HUES64 (cell line): ENCODE results near the gene OSTC. TPM values are rescaled to one million over a fixed set of nuclear protein-coding genes. Genes with fewer than 3 reads are reported as not detected.

Experiments used
- H3K27ac ChIP-seq: 2 replicates; pipeline ENCODE4 v1.7.0; 2013; ENCODE audit warnings: low read depth, low read length, inconsistent platforms
- H3K27me3 ChIP-seq: 2 replicates; pipeline ENCODE4 v1.6.1; 2013; ENCODE audit warnings: mild to moderate bottlenecking, low read length; ENCODE audit not compliant: insufficient read depth
- H3K36me3 ChIP-seq: 2 replicates; pipeline ENCODE4 v1.6.1; 2013; ENCODE audit warnings: mild to moderate bottlenecking, low read length; ENCODE audit not compliant: insufficient read depth
- H3K4me1 ChIP-seq: 2 replicates; pipeline ENCODE4 v1.6.1; 2013; ENCODE audit warnings: mild to moderate bottlenecking, low read length, moderate library complexity; ENCODE audit not compliant: insufficient read depth
- H3K4me3 ChIP-seq: 2 replicates; pipeline ENCODE4 v1.5.1; 2013; ENCODE audit warnings: mild to moderate bottlenecking, low read length, moderate library complexity
- H3K9ac ChIP-seq: 2 replicates; pipeline ENCODE4 v1.6.1; 2013; ENCODE audit warnings: mild to moderate bottlenecking, low read depth, low read length
- H3K9me3 ChIP-seq: 2 replicates; pipeline ENCODE4 v1.6.1; 2013; ENCODE audit warnings: low read depth, low read length; ENCODE audit not compliant: insufficient read depth
- WGBS: fragments of 150-250, 120-280 bp; methylation state at CpG from one replicate; pipeline ENCODE4 v1.1.7; 2013; ENCODE audit warnings: missing lambda C conversion rate; 5-methylcytosine and 5-hydroxymethylcytosine counted together
- polyA plus RNA-seq, 2 experiments: library from polyadenylated mRNA; stranded (reverse); fragments of 50-300 nt; gene quantifications; one replicate each; pipeline ENCODE4 v1.2.3, GENCODE V29; 2013

Gene OSTC
- 173 TPM for polyA plus RNA-seq (2013, experiment 1 of 2)
- 169 TPM for polyA plus RNA-seq (2013, experiment 2 of 2)

DNA sequence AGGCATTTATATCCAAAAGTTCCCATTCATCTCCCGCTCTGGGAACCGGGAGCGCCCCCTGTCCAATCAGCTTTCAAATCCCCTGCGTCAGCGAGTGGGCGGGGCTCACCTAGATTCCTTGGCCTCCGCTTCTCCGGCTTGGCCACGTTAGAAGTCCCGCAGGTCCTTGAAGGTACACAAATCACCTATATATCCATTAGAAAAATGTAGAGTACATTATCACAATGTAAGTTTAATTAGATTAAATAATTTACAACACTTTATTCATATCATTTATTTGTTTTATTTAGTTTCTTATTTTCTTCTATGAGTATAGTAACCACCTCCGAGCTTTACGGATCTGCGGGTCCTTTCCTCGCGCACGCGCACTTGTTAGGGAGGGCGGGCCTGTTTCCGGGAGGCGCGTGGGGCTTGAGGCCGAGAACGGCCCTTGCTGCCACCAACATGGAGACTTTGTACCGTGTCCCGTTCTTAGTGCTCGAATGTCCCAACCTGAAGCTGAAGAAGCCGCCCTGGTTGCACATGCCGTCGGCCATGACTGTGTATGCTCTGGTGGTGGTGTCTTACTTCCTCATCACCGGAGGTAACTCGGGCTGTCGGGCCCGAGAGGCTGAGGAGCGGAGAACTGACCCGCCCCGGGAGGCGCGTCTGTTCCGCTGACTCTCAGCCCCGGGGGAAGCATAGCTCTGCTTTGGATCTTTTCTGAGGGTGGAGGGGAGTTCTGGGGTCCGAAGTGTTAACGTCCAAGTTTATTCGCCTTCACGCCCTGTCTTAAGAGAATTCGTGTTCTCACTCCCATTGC is at the start of gene OSTC:
TSS of gene OSTC (plus strand) at position 388 of the 802 bp plus-strand sequence. CDS start at position 445, 57 bp downstream.
- peak within 1 kb of the TSS; percentile 96 for H3K4me3 ChIP-seq
- H3K27ac ChIP-seq, result peak within 1 kb of the TSS; percentile 65
- no peaks in the 10 kb centered on the region for H3K27me3 ChIP-seq
- H3K36me3 ChIP-seq, result peaks cover 2% of the 10 kb centered on the region
- no peaks in the 10 kb centered on the region for H3K9me3 ChIP-seq
- WGBS, result under 1% methylated on average over 44 of the region's 45 CpGs
- peaks cover 8% of the 10 kb centered on the region; the same call in 1 of the 2 replicates for H3K4me1 ChIP-seq
- peak within 1 kb of the TSS; percentile 97 for H3K9ac ChIP-seq

GRCh38 chr4:108601106-108601505 is 49.3 kb upstream of the OSTC start:
- Histone ChIP-seq H3K9me3 (no peaks in the 10 kb centered on the region), H3K36me3 (no peaks in the 10 kb centered on the region), H3K27me3 (peaks cover 5% of the 10 kb centered on the region; the same call in 1 of the 2 replicates), H3K4me3 (no peak overlapping the region), H3K4me1 (no peaks in the 10 kb centered on the region), H3K9ac (no peak overlapping the region), H3K27ac (no peak overlapping the region)
- 89% methylated on average over 3 of the region's 3 CpGs for WGBS

GRCh38 chr4:108601532-108601931 is 48.9 kb upstream of the OSTC start:
- no peaks in the 10 kb centered on the region for H3K36me3 ChIP-seq
- peaks cover under 1% of the 10 kb centered on the region; the same call in 1 of the 2 replicates for H3K27me3 ChIP-seq
- H3K27ac ChIP-seq, result no peak overlapping the region
- H3K9me3 ChIP-seq, result 0 out of 2 replicates have a peak, but pooled peaks cover under 1% of the 10 kb centered on the region
- H3K4me1 ChIP-seq, result no peaks in the 10 kb centered on the region
- H3K4me3 ChIP-seq, result no peak overlapping the region
- H3K9ac ChIP-seq, result no peak overlapping the region
- WGBS, result 100% methylated on average over 1 of the region's 1 CpG

DNA sequence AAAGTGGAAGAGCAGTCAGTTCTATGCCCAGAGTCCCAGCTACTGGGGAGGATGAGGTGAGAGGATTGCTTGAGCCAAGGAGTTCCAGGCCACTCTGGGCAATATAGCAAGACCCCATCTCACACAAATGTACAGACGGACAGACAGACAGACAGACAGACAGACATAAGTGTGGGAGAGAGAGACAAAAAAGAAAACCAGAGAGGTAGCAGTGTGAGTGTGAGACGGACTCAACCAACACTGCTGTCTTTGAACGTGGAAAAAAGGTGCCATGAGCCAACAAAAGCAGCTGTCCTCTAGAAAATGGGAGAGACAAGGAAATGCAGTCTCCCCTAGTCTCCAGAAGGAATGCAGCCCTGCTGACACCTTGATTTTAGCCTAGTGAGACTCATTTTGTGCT is 48.2 kb upstream of the OSTC start:
- Histone ChIP-seq H3K27me3 (no peaks in the 10 kb centered on the region), H3K4me3 (no peak overlapping the region), H3K9ac (no peak overlapping the region), H3K4me1 (no peaks in the 10 kb centered on the region), H3K9me3 (0 out of 2 replicates have a peak, but pooled peaks cover 3% of the 10 kb centered on the region), H3K27ac (no peak overlapping the region), H3K36me3 (no peaks in the 10 kb centered on the region)
- 87% methylated on average over 3 of the region's 3 CpGs for WGBS

- Histone ChIP-seq H3K36me3 (no peaks in the 10 kb centered on the region), H3K27ac (no peak overlapping the region), H3K4me3 (no peak overlapping the region), H3K9me3 (0 out of 2 replicates have a peak, but pooled peaks cover 3% of the 10 kb centered on the region), H3K4me1 (peaks cover 7% of the 10 kb centered on the region; the same call in 1 of the 2 replicates), H3K27me3 (no peaks in the 10 kb centered on the region), H3K9ac (no peak overlapping the region)
- WGBS, result over 99% methylated on average over 3 of the region's 4 CpGs
These were observed 43.2 kb upstream of the OSTC start for GRCh38 chr4:108607079-108607815.

DNA sequence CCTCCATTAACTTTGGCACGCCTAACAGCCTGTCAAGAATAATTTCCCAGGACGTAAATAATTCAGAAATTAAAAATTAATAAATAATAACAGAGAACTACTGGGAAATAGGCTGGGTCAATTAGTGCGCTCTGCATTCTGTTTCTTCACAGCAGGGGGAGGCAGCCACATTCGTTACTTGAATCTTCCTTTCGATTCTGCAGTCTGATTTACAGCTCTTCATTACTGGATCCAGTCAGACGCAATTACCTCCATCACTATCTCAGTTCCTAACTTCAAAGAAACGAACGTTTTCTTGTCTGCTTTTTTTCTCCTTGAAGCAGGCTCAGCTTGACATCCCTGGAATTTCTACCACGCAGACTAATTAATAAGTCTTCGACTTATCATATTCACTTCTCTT is 39.0 kb upstream of the OSTC start:
- no peak overlapping the region for H3K27ac ChIP-seq
- peaks cover 7% of the 10 kb centered on the region; the same call in 1 of the 2 replicates for H3K4me1 ChIP-seq
- H3K9me3 ChIP-seq, result peaks cover 9% of the 10 kb centered on the region; the same call in 1 of the 2 replicates

GRCh38 chr4:108612365-108612764 is 38.0 kb upstream of the OSTC start:
- H3K9ac ChIP-seq, result no peak overlapping the region
- H3K27me3 ChIP-seq, result no peaks in the 10 kb centered on the region
- H3K27ac ChIP-seq, result no peak overlapping the region
- no peak overlapping the region for H3K4me3 ChIP-seq
- WGBS, result 90% methylated on average over 6 of the region's 6 CpGs
- peaks cover 7% of the 10 kb centered on the region; the same call in 1 of the 2 replicates for H3K4me1 ChIP-seq
- H3K36me3 ChIP-seq, result no peaks in the 10 kb centered on the region
- H3K9me3 ChIP-seq, result peaks cover 6% of the 10 kb centered on the region; the same call in 1 of the 2 replicates

More for the DNA sequence above, 39.0 kb upstream of the OSTC start:
- Histone ChIP-seq H3K36me3 (no peaks in the 10 kb centered on the region), H3K27me3 (no peaks in the 10 kb centered on the region), H3K4me3 (no peak overlapping the region), H3K9ac (no peak overlapping the region)
- WGBS, result 75% methylated on average over 9 of the region's 10 CpGs

DNA sequence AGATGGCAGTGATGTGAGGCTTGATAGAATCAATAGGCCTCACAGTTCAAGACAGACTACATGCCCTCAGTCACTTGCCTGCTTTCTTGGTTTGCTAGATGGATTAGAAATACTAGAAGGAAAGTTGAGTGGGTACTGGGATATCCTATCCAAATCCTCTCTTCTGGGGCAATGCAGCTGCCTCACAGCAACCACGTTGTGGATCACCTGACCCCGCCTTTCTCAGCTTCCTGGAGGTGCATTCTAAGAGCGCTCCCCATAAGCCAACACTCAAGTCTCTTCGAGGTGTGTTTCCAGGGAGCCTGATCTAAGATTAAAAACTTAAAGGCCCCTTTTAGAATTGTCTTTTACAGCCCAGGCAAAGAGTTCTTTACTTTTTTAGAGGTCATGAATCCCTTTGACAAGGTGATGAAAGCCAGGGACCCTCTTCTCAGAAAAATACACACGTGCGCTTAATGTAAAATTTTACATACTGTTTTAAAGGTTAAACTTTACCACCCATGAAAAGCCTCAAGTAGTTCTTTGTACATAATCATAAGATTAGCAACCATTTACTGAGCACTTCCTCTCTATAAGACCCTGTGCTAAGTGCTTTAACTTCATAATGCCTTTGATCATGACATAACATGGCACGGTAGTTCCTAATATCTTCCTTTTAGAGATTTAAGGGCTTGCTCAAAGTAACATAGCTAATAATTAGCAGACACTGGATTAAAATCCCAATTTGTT is 30.9 kb upstream of the OSTC start:
- H3K9ac ChIP-seq, result no peak overlapping the region
- H3K27ac ChIP-seq, result no peak overlapping the region
- H3K36me3 ChIP-seq, result peaks cover 36% of the 10 kb centered on the region
- peak overlapping the region; percentile 89 for H3K4me3 ChIP-seq
- H3K9me3 ChIP-seq, result peaks cover 6% of the 10 kb centered on the region; the same call in 1 of the 2 replicates
- WGBS, result 83% methylated on average over 7 of the region's 7 CpGs
- H3K27me3 ChIP-seq, result no peaks in the 10 kb centered on the region
- H3K4me1 ChIP-seq, result peaks cover 18% of the 10 kb centered on the region

DNA sequence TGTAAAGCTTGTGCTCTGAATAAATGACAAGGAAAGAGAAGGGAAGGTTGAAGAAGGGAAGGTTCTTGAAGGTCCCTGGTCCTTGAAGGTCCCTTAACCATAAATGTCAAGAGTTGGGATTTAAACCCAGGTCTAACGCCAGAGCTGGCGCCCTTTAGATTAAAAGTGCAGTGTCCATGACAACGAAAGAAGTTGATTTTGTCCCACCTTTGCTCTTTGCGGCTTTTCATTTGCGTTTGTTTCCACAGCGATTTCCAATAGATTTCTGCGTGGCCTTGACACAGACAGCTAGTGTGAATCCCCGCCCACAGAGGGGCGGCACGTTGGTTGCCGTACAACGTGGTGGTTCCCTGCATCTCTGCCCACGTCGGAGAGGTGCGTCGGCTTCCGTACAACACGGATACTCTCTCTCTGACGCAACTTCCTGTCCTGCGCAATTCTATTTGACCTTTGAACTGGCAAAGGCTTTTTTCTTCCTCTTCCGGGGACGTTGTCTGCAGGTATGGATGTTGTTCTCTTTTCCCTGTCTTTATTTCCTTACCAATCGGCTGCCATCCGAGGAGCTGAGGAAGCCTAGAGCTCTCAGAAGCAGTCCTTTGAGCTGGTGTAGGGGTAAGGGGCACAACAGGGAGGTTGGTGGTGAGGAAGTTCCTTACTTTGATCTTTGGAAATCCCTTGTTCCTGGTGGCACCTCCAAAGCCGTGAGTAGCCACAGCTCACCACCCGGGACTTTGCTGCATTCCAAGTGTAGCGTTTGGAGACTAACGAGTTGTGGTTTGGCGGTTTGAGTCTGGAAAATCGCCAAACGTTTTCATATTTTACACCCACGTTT is 30.1 kb upstream of the OSTC start, which contains the start of gene RPL34:
TSS of gene RPL34 (plus strand) at position 476 of the 832 bp plus-strand sequence. CDS start 1,384 bp downstream, outside the sequence.
- H3K9me3 ChIP-seq, result peaks cover 6% of the 10 kb centered on the region; the same call in 1 of the 2 replicates
- H3K4me3 ChIP-seq, result peak within 1 kb of the TSS; percentile 89
- H3K27ac ChIP-seq, result peak within 1 kb of the TSS; percentile 77
- H3K36me3 ChIP-seq, result peaks cover 43% of the 10 kb centered on the region
- peak within 1 kb of the TSS; percentile 99 for H3K9ac ChIP-seq
- peaks cover 18% of the 10 kb centered on the region for H3K4me1 ChIP-seq
- WGBS, result 2% methylated on average over 28 of the region's 32 CpGs
- no peaks in the 10 kb centered on the region for H3K27me3 ChIP-seq
